H1 (cell line): ENCODE measurements around the gene SIRPB1. TPM values are rescaled to one million over a fixed set of nuclear protein-coding genes. Genes with fewer than 3 reads are reported as not detected.

Experiments used
- CTCF ChIA-PET: fragments of 300-600 bp; sonication (Branson Sonifier 250); formaldehyde crosslinking; loops from one replicate; lab custom pipeline; 2021; ENCODE audit not compliant: partially characterized antibody; lab: Charles Lee
- POLR2A ChIA-PET: fragments of 300-600 bp; sonication (Branson Sonifier 250); formaldehyde crosslinking; loops from one replicate; lab custom pipeline; 2021; ENCODE audit warnings: inconsistent platforms; ENCODE audit not compliant: partially characterized antibody; lab: Charles Lee
- DNase-seq, 2 experiments: peaks; one replicate each; pipeline versions ENCODE4 v3.0.0 to v3.0.0-alpha.2; 2010 to 2022; ENCODE audit warnings: low spot score in 2 of 2, low read depth in 1 of 2, mixed read lengths in 1 of 2
- FAIRE-seq: peaks from 2 replicates; lab custom pipeline; 2011; peaks lifted over from hg19 to GRCh38; lab: Jason Lieb, UNC
- H2AFZ ChIP-seq: 2 replicates; pipeline ENCODE4 v1.8.1; 2012; ENCODE audit warnings: low read length, inconsistent platforms
- H2AK5ac ChIP-seq: 2 replicates; pipeline ENCODE4 v1.6.1; 2013; ENCODE audit warnings: low read depth, low read length
- H2BK120ac ChIP-seq: replicated peaks from 2 replicates; pipeline ENCODE3; 2013; ENCODE audit warnings: low read depth, low read length, inconsistent platforms
- H2BK12ac ChIP-seq: 2 replicates; pipeline ENCODE4 v1.6.1; 2013; ENCODE audit warnings: low read depth, low read length
- H2BK15ac ChIP-seq: 2 replicates; pipeline ENCODE4 v1.6.1; 2013; ENCODE audit warnings: low read length
- H2BK20ac ChIP-seq: 2 replicates; pipeline ENCODE4 v1.6.1; 2013; ENCODE audit warnings: low read length
- H2BK5ac ChIP-seq: 2 replicates; pipeline ENCODE4 v1.6.1; 2013; ENCODE audit warnings: low read depth, low read length
- H3K14ac ChIP-seq: 2 replicates; pipeline ENCODE4 v1.6.1; 2013; ENCODE audit warnings: inconsistent platforms; ENCODE audit not compliant: insufficient read length
- H3K18ac ChIP-seq: 2 replicates; pipeline ENCODE4 v1.6.1; 2013; ENCODE audit warnings: low read length; ENCODE audit errors: extremely low read depth
- H3K23ac ChIP-seq: 2 replicates; pipeline ENCODE4 v1.6.1; 2013; ENCODE audit warnings: inconsistent platforms; ENCODE audit not compliant: insufficient read length
- H3K23me2 ChIP-seq: 2 replicates; pipeline ENCODE4 v1.6.1; 2013; ENCODE audit warnings: low read depth, low read length
- H3K27ac ChIP-seq: 2 replicates; pipeline ENCODE4 v1.6.1; 2011; ENCODE audit warnings: low read depth, low read length, inconsistent platforms
- H3K27me3 ChIP-seq, 4 experiments: replicated peaks in 1 of 4; 1 replicate in 1 of 4; 2 replicates in 3 of 4; pipeline versions ENCODE4 v1.6.1 to v1.8.1; 2011 to 2013; ENCODE audit warnings: low read length in 3 of 4, mild to moderate bottlenecking in 3 of 4, inconsistent platforms in 2 of 4, mixed read lengths in 2 of 4, moderate library complexity in 1 of 4; ENCODE audit not compliant: control insufficient read depth in 3 of 4, insufficient read depth in 3 of 4; ENCODE audit errors: extremely low read depth in 1 of 4
- H3K36me3 ChIP-seq, 4 experiments: 2 replicates each; pipeline versions ENCODE4 v1.6.1 to v1.8.1; 2011 to 2013; ENCODE audit warnings: mild to moderate bottlenecking in 4 of 4, low read length in 3 of 4, moderate library complexity in 2 of 4, control low read depth in 1 of 4, inconsistent platforms in 1 of 4; ENCODE audit not compliant: insufficient read depth in 4 of 4, control insufficient read depth in 2 of 4
- H3K4ac ChIP-seq: replicated peaks from 2 replicates; pipeline ENCODE3; 2013; ENCODE audit warnings: low read length, low read depth, mixed read lengths, inconsistent platforms; ENCODE audit not compliant: insufficient read length
- H3K4me1 ChIP-seq, 4 experiments: replicated peaks in 1 of 4; 1 replicate in 1 of 4; 2 replicates in 3 of 4; pipeline versions ENCODE4 v1.6.1 to v1.8.1; 2011 to 2013; ENCODE audit warnings: low read length in 3 of 4, inconsistent platforms in 2 of 4, mixed read lengths in 1 of 4; ENCODE audit not compliant: insufficient read depth in 4 of 4, control insufficient read depth in 3 of 4
- H3K4me2 ChIP-seq, 2 experiments: 2 replicates each; pipeline versions ENCODE4 v1.6.1 to v1.8.1; 2011 to 2013; ENCODE audit warnings: low read depth in 2 of 2, low read length in 2 of 2, control low read depth in 1 of 2, inconsistent platforms in 1 of 2, mild to moderate bottlenecking in 1 of 2; ENCODE audit not compliant: insufficient read depth in 1 of 2
- H3K4me3 ChIP-seq, 4 experiments: fragments of 200-600, 300-600 bp in 1 of 4; sonication (generic), shearing (Covaris generic), sonication (Bioruptor Twin) in 1 of 4; 2 replicates each; pipeline versions ENCODE4 v1.5.1 to v1.8.1; 2011 to 2016; ENCODE audit warnings: low read length in 4 of 4, low read depth in 3 of 4, control low read depth in 2 of 4, inconsistent platforms in 2 of 4, mild to moderate bottlenecking in 2 of 4, mixed read lengths in 1 of 4, moderate library complexity in 1 of 4; ENCODE audit not compliant: insufficient read depth in 2 of 4; ENCODE audit errors: extremely low read depth in 1 of 4
- H3K56ac ChIP-seq: replicated peaks from 2 replicates; pipeline ENCODE3; 2013; ENCODE audit warnings: low read depth, mild to moderate bottlenecking, mixed read lengths, low read length, inconsistent platforms; ENCODE audit not compliant: insufficient read length
- H3K79me1 ChIP-seq: 2 replicates; pipeline ENCODE4 v1.6.1; 2013; ENCODE audit warnings: low read depth, low read length, control low read depth
- H3K79me2 ChIP-seq, 2 experiments: 2 replicates each; pipeline versions ENCODE4 v1.6.1 to v1.8.1; 2012 to 2013; ENCODE audit warnings: low read length in 2 of 2, mild to moderate bottlenecking in 2 of 2, inconsistent platforms in 1 of 2; ENCODE audit not compliant: insufficient read depth in 2 of 2, control insufficient read depth in 1 of 2
- H3K9ac ChIP-seq, 4 experiments: replicated peaks in 1 of 4; 1 replicate in 1 of 4; 2 replicates in 3 of 4; pipeline versions ENCODE4 v1.6.1 to v1.8.1; 2011 to 2013; ENCODE audit warnings: low read depth in 3 of 4, low read length in 3 of 4, control low read depth in 2 of 4, mild to moderate bottlenecking in 2 of 4, moderate library complexity in 2 of 4, inconsistent platforms in 1 of 4; ENCODE audit errors: extremely low read depth in 1 of 4
- H3K9me3 ChIP-seq, 2 experiments: 2 replicates each; pipeline versions ENCODE4 v1.6.1 to v1.8.1; 2012 to 2013; ENCODE audit warnings: mild to moderate bottlenecking in 2 of 2, moderate library complexity in 2 of 2, control low read depth in 1 of 2, inconsistent platforms in 1 of 2, low read depth in 1 of 2, low read length in 1 of 2, mixed read lengths in 1 of 2; ENCODE audit not compliant: insufficient read depth in 2 of 2
- H4K20me1 ChIP-seq, 2 experiments: replicated peaks in 1 of 2; 2 replicates each; pipeline versions ENCODE3 to v1.8.1; 2011 to 2013; ENCODE audit warnings: inconsistent platforms in 2 of 2, low read length in 2 of 2, mild to moderate bottlenecking in 1 of 2; ENCODE audit not compliant: insufficient read depth in 2 of 2, control insufficient read depth in 1 of 2
- H4K5ac ChIP-seq: 2 replicates; pipeline ENCODE4 v1.6.1; 2013; ENCODE audit warnings: low read length, low read depth, mixed read lengths, inconsistent platforms; ENCODE audit not compliant: insufficient read length
- H4K8ac ChIP-seq: 2 replicates; pipeline ENCODE4 v1.8.0; 2013; ENCODE audit warnings: mild to moderate bottlenecking, moderate library complexity, low read length, inconsistent platforms; ENCODE audit not compliant: insufficient read depth; ENCODE audit errors: extremely low read depth
- H4K91ac ChIP-seq: replicated peaks from 2 replicates; pipeline ENCODE3; 2013; ENCODE audit warnings: low read length, mixed read lengths, inconsistent platforms; ENCODE audit not compliant: insufficient read length
- BCL11A ChIP-seq, 2 experiments: IDR thresholded peaks; one replicate each; pipeline ENCODE4 v1.6.1; 2011; ENCODE audit warnings: low read depth in 2 of 2, low read length in 2 of 2, mild to moderate bottlenecking in 2 of 2
- BRCA1 ChIP-seq: IDR thresholded peaks from 2 replicates; pipeline ENCODE4 v1.6.1; 2012; ENCODE audit warnings: low read depth, low read length, improper control_type of control experiment
- CHD2 ChIP-seq: IDR thresholded peaks from 2 replicates; pipeline ENCODE4 v1.6.1; 2012; ENCODE audit warnings: low read length, improper control_type of control experiment
- GABPA ChIP-seq: IDR thresholded peaks from 2 replicates; pipeline ENCODE4 v1.6.1; 2011; ENCODE audit warnings: mild to moderate bottlenecking, low read length, moderate library complexity, borderline replicate concordance; ENCODE audit not compliant: insufficient read depth
- GTF2F1 ChIP-seq: IDR thresholded peaks from 2 replicates; pipeline ENCODE4 v1.6.1; 2012; ENCODE audit warnings: low read depth, low read length, improper control_type of control experiment, borderline replicate concordance
- HDAC6 ChIP-seq: IDR thresholded peaks from one replicate; pipeline ENCODE4 v1.7.1; 2012; ENCODE audit warnings: low read depth, mild to moderate bottlenecking, inconsistent platforms, low read length, moderate library complexity
- KDM1A ChIP-seq: fragments of 200-600, 300-600 bp; sonication (generic); IDR thresholded peaks from 2 replicates; pipeline ENCODE4 v1.7.1; 2016; ENCODE audit warnings: mild to moderate bottlenecking, low read length, borderline replicate concordance
- RBBP5 ChIP-seq: IDR thresholded peaks from 2 replicates; pipeline ENCODE4 v1.7.1; 2012; ENCODE audit warnings: low read depth, mild to moderate bottlenecking, inconsistent platforms, low read length, moderate library complexity, borderline replicate concordance
- SIRT6 ChIP-seq: IDR thresholded peaks from one replicate; pipeline ENCODE4 v1.7.1; 2012; ENCODE audit warnings: low read length, inconsistent platforms
- SIX5 ChIP-seq: IDR thresholded peaks from 2 replicates; pipeline ENCODE4 v1.6.1; 2011; ENCODE audit warnings: mild to moderate bottlenecking, low read depth, low read length
- SUZ12 ChIP-seq: fragments of 200-600 bp; sonication (generic); IDR thresholded peaks from 2 replicates; pipeline ENCODE4 v1.6.1; 2012; ENCODE audit warnings: mild to moderate bottlenecking, inconsistent platforms, low read length, moderate library complexity, mixed read lengths
- TAF7 ChIP-seq: optimal IDR thresholded peaks from 2 replicates; pipeline ENCODE3; 2011; ENCODE audit warnings: low read depth, mild to moderate bottlenecking, inconsistent platforms, low read length, moderate library complexity, borderline replicate concordance
- WGBS, 2 experiments: shearing (Covaris generic) in 1 of 2; methylation state at CpG; one replicate each; pipeline versions ENCODE4 v1.1.6 to v1.1.7; 2013 to 2015; ENCODE audit warnings: low lambda C conversion rate in 2 of 2, mixed read lengths in 2 of 2, inconsistent platforms in 1 of 2, low coverage in 1 of 2, missing lambda C conversion rate in 1 of 2; ENCODE audit not compliant: insufficient replicate concordance in 2 of 2, insufficient coverage in 1 of 2, insufficient read length in 1 of 2; ENCODE audit errors: extremely low coverage in 1 of 2, missing lambda C conversion rate in 1 of 2; 5-methylcytosine and 5-hydroxymethylcytosine counted together
- polyA plus RNA-seq, 7 experiments: library from polyadenylated mRNA; depleted of rRNA in 3 of 7; stranded (reverse) in 5 of 7; unstranded in 2 of 7; fragments of >200 nt in 5 of 7; fragments of 200-250 nt in 2 of 7; gene quantifications; 1 replicate in 5 of 7; 2 replicates in 1 of 7; 4 replicates in 1 of 7; pipeline versions ENCODE4 v1.2.1 to v1.2.3, GENCODE V29; 2011 to 2013; ENCODE audit warnings: missing spikeins in 2 of 7, mixed read lengths in 2 of 7
- total RNA-seq: library from RNA; stranded (reverse); fragmentation: NEBNext Ultra II Directional; extraction: Animal tissue kit (Norgen Biotek cat#: 25700); gene quantifications from 2 replicates; pipeline ENCODE4 v1.2.1, GENCODE V29; 2021
- TF ChIP-seq, protein P1 (sequence below): IDR thresholded peaks from 2 replicates; pipeline ENCODE4 v1.6.1; 2012; ENCODE audit warnings: low read length, inconsistent platforms

Gene SIRPB1
- total and polyA plus RNA-seq, 2 of the 8 experiments (the other 6 are each of a cell fraction or from before 2014, with no cell fraction given): 0.14 to 0.99 TPM

DNA sequence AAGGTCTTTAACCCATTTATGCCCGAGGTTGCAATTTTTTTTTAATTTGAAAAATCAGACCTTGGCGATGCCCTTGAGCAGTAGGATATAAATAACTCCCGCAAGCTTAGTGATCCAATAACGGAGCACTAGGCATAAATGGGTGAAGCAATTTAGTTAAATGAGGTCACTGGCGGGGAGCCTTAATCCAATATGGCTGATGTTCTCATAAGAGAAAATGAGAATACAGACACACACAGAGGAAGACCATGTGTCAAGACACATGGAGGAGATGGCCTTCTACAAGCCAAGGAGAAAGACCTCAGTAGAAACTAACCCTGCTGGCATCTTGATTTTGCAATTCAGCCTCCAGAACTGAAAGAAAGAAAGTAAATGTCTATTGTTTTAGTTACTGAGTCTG, 37.0 kb upstream of the SIRPB1 start:
- H3K14ac ChIP-seq: no peak overlapping the region
- FAIRE-seq (no peak), DNase-seq (no peak)
- no peak overlapping the region for H3K4ac ChIP-seq
- no peaks in the 10 kb centered on the region for H3K79me2 ChIP-seq
- H2BK12ac ChIP-seq: no peak overlapping the region
- H2BK120ac ChIP-seq: no peak overlapping the region
- no peak overlapping the region for H2AK5ac ChIP-seq
- no peaks in the 10 kb centered on the region for H3K23me2 ChIP-seq
- H3K27me3 ChIP-seq: no peaks in the 10 kb centered on the region
- no peak overlapping the region for H2AFZ ChIP-seq
- no peak overlapping the region for H3K23ac ChIP-seq
- H3K27ac ChIP-seq: no peak overlapping the region
- no peak overlapping the region for H2BK15ac ChIP-seq
- H3K56ac ChIP-seq: no peak overlapping the region
- no peak overlapping the region for H2BK5ac ChIP-seq
- ChIA-PET POLR2A (no interaction called here), CTCF (interaction anchor here (1.2 kb wide), 1 partner anchor 9 kb away, joined by 7 read pairs; no protein-coding TSS in a partner anchor)
- no peaks in the 10 kb centered on the region for H3K36me3 ChIP-seq
- no peak overlapping the region for H3K4me3 ChIP-seq
- H4K5ac ChIP-seq: no peak overlapping the region
- H3K9me3 ChIP-seq: no peaks in the 10 kb centered on the region
- H4K91ac ChIP-seq: no peak overlapping the region
- H3K18ac ChIP-seq: no peak overlapping the region
- H3K79me1 ChIP-seq: no peaks in the 10 kb centered on the region
- H4K8ac ChIP-seq: no peak overlapping the region
- no peak overlapping the region for H3K9ac ChIP-seq
- 88% methylated on average over 5 of the region's 5 CpGs; no CpG with 5 or more reads in 1 of the 2 experiments for WGBS, 2 experiments
- no peak overlapping the region for H3K4me2 ChIP-seq
- no peaks in the 10 kb centered on the region for H3K4me1 ChIP-seq
- no peak overlapping the region for H2BK20ac ChIP-seq
- H4K20me1 ChIP-seq: no peaks in the 10 kb centered on the region
- TF ChIP-seq KDM1A (no peak), BCL11A (IDR thresholded peaks at IDR 0.05; ENCODE audit: low read depth in 2 of 2, low read length in 2 of 2) (no peak), HDAC6 (no peak), BRCA1 (no peak), GABPA (no peak), SIX5 (no peak), TAF7 (no peak), SIRT6 (no peak), RBBP5 (no peak), SUZ12 (no peak), CHD2 (no peak), GTF2F1 (no peak)
- TF ChIP-seq, protein P1, sequence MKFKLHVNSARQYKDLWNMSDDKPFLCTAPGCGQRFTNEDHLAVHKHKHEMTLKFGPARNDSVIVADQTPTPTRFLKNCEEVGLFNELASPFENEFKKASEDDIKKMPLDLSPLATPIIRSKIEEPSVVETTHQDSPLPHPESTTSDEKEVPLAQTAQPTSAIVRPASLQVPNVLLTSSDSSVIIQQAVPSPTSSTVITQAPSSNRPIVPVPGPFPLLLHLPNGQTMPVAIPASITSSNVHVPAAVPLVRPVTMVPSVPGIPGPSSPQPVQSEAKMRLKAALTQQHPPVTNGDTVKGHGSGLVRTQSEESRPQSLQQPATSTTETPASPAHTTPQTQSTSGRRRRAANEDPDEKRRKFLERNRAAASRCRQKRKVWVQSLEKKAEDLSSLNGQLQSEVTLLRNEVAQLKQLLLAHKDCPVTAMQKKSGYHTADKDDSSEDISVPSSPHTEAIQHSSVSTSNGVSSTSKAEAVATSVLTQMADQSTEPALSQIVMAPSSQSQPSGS: no peak
